Choroid plexus epithelial cell (primary cell): ENCODE results near the gene RASGRF1.

Experiments
- DNase-seq: peaks from one replicate; pipeline ENCODE4 v3.0.0-alpha.2; 2010; ENCODE audit warnings: low read depth
- H3K4me3 ChIP-seq: 2 replicates; pipeline ENCODE4 v1.5.1; 2011; ENCODE audit warnings: low read depth, mild to moderate bottlenecking, control low read depth, low read length, moderate library complexity
- TF ChIP-seq, protein P1 (sequence below): conservative IDR thresholded peaks from 2 replicates; pipeline ENCODE4 v1.5.1; 2011; ENCODE audit warnings: low read depth, mild to moderate bottlenecking, control low read depth, inconsistent platforms, low read length, moderate library complexity

Gene RASGRF1

GRCh38 chr15:78991879-78992278, 98.7 kb downstream of the RASGRF1 start:
- no peak for DNase-seq
- TF ChIP-seq, protein P1, sequence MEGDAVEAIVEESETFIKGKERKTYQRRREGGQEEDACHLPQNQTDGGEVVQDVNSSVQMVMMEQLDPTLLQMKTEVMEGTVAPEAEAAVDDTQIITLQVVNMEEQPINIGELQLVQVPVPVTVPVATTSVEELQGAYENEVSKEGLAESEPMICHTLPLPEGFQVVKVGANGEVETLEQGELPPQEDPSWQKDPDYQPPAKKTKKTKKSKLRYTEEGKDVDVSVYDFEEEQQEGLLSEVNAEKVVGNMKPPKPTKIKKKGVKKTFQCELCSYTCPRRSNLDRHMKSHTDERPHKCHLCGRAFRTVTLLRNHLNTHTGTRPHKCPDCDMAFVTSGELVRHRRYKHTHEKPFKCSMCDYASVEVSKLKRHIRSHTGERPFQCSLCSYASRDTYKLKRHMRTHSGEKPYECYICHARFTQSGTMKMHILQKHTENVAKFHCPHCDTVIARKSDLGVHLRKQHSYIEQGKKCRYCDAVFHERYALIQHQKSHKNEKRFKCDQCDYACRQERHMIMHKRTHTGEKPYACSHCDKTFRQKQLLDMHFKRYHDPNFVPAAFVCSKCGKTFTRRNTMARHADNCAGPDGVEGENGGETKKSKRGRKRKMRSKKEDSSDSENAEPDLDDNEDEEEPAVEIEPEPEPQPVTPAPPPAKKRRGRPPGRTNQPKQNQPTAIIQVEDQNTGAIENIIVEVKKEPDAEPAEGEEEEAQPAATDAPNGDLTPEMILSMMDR, result no peak
- H3K4me3 ChIP-seq, result no peak overlapping the region

GRCh38 chr15:78991476-78991875, 99.1 kb downstream of the RASGRF1 start:
- H3K4me3 ChIP-seq, result no peak overlapping the region
- TF ChIP-seq, protein P1, result no peak
- peak; percentile 69 for DNase-seq

DNA sequence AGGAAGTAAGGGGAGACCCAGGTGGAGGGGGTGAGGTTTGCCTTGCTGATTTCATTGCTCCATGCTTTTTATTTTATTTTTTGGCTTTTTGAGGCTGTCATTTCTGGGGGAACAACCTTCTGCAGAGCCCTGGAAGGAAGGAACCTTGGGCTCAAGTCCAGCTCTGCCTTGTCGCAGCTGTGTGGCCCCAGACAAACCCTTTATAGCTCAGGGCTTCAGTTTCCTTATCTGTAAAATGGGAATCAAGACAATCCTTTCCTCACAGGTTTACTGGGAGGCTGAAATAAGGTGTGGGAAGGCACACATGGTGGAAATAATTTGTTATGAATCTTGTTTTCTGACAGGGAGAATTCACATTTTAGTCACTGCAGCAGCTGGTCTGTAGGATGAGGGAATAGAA, 100.3 kb downstream of the RASGRF1 start:
- DNase-seq, result no peak
- H3K4me3 ChIP-seq, result no peak overlapping the region
- TF ChIP-seq, protein P1, result no peak

DNA sequence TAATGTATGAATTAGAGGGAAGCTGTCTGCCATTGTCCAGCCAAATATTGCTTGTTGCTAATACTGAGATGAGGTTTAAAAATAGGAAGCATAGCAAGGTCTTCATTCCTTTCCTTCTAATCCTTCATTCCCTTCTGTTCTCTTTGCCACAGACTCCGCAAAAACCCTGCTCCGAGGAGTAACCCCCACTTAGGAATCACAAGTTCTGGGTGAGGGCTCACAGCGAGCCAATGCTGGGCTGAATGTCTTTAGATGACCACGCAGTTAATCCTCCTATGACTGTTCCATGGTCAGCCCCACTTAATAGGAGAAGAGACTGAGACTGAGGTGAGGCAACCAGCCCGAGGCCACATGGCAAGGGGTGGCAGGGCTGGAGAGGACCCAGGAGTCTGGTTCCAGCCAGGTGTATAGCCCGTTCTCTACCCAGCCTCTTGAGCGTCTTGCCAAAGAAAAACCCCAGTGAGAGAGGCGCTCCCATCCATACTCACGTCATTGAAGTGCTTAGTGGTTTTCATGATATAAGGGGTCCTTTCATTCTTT, 100.8 kb downstream of the RASGRF1 start:
- TF ChIP-seq, protein P1, result no peak
- no peak for DNase-seq
- no peak overlapping the region for H3K4me3 ChIP-seq

DNA sequence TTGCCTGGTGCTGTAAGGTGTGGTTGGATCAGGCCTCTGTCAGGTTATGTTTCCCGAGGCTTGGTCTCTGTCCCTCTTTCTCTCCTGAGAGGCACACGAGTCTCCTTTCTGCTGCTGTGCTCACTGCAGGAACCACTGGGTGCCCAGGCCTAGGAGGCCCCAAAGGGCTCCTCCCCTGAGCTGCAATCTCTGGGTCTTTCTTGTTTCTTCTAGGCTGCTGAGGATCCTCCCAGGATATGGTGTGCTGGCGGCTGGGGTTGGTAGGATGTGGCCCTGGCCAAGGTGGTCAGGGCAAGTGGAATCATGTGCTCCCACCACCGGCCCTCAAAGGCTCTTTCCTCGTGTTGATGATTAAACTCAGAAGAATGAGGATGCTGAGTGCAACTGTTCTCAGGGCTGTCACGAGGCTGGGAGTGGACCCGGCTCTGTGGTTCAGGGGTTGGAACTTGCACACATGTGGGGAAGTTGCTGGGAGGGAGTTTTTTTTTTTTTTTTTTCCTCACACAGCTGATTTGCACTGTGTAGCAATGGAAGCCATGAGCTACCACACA, 102.1 kb downstream of the RASGRF1 start:
- DNase-seq, result peak; percentile 100
- no peak overlapping the region for H3K4me3 ChIP-seq
- TF ChIP-seq, protein P1, result no peak

- no peak overlapping the region for H3K4me3 ChIP-seq
- no peak for DNase-seq
- TF ChIP-seq, protein P1, result no peak
Measured at GRCh38 chr15:78987556-78988360, 102.8 kb downstream of the RASGRF1 start.
